GM18870 (cell line): ENCODE results near the gene CLN5.

Source experiments
- ATAC-seq: cut with Tn5 transposase; IDR thresholded peaks from one replicate; pipeline ENCODE4 v1.9.1; 2021; ENCODE audit warnings: moderate library complexity; ENCODE audit not compliant: unreplicated experiment

The CLN5 gene

GRCh38 chr13:77016251-77016812 is 24.5 kb downstream of the CLN5 start:
- ATAC-seq, result no peak

- ATAC-seq, result no peak
These were observed 25.2 kb downstream of the CLN5 start for GRCh38 chr13:77016888-77017623.

- no peak for ATAC-seq
These were observed 27.9 kb downstream of the CLN5 start for GRCh38 chr13:77019756-77020155.

- ATAC-seq, result no peak
These were observed 30.5 kb downstream of the CLN5 start for GRCh38 chr13:77022341-77022740.

GRCh38 chr13:77026255-77026860 is 34.5 kb downstream of the CLN5 start:
- ATAC-seq, result peak; percentile 42

DNA sequence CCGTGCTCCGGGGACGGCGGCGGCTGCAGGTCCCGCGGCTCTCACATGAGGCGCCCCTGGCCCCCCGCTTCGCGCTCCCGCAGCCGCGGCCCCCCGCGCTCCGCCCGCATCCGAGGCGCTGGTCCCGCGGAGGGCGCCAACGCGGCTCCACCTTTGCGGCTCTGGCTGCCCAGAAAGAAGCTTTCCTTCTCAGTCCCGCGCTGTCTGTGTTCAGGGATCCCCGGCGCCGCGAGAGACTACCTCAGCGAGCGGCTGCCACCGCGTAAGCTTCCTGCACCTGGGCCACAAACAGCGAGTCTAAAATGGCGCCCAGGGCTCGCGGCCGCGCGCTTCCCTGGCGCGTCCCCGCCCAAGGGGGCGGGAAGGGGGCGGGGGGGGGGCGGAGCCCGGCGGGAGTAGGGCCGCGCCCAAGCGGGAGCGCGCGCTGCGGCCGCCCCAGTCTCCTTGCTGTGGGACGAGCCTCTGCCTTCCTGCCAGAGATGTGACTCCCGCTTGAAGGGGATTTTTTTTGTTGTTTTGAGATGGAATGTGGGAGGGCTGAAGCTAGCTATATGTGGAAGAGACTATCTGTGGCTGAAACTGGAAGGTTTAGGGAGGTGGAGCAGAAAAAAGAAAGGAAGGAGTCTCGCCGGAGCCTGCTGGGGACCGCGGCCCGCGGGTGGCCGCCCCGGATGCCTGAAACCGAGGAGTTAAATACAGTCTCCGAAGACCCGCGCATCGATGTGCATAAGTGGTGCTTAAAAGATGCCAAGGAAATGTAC is 35.2 kb downstream of the CLN5 start, which contains the start of gene FBXL3:
Gene FBXL3, minus strand, starts transcription at position 299 of the 761 bp plus-strand sequence. CDS start 5,299 bp downstream, outside the sequence.
- peak; percentile 57 for ATAC-seq

DNA sequence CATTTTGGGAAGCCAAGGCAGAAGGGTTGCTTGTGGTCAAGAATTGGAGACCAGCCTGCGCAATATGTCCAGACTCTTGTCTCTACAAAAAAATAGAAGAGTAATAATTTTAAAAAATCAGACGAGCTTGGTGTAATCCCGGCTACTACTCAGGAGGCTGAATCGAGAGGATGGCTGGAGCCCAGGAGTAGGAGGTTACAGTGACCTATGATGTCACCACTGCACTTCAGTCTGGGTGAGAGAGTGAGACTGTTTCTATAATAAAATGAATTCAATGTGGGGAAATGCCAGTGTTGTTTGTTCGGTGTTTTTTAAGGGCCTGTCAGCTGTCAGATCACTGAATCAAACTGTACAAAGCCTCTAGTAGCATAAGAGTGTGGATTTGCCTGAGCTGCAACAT is 36.3 kb downstream of the CLN5 start:
- no peak for ATAC-seq

DNA sequence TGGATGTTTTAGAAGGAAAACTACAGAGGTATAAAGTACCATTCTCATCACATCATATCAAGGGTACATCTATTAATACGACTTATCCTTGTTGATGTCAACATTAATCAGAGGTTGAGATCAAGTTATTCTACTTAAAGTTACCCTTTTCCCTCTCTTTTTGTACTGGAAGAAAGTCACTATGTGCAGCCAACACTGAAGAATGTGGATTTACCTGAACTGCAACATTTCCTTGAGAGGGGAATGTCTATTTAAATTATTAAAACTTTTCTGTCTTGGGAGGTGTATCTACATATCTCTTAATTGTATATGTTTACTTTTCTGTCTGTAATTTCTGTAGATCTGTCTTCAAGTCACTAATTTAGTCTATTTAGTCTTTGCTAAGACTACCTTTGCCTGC is 37.6 kb downstream of the CLN5 start:
- no peak for ATAC-seq

DNA sequence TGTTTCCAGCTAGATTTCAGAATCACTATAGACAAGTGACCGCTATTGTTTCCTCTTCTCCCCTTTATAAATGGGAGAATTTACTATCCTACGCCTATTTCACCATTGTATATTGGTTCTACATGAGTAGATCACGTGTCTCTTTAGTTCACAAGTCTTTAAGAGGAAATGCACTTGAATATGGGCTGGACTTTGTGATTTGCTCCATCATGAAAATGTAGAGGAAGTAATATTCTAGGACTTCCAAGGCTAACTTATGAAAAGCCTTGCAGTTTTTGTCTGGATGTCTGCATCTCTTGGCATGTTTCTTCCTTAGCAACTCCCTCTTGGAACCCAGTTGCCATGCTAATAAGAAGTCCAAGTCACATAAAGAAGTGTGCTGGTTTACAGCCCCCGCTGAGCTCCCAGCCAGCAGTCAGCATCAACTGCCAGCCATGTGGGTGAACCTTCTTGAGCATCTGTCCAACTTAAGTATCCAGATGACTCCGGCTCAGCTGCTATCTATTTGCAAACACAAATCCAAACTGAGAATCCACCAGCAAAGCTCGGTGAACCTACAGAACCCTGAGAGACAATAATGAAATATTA is 39.9 kb downstream of the CLN5 start:
- no peak for ATAC-seq

- no peak for ATAC-seq
These were observed 41.9 kb downstream of the CLN5 start for GRCh38 chr13:77033717-77034302.

- ATAC-seq, result no peak
These were observed 43.0 kb downstream of the CLN5 start for GRCh38 chr13:77034881-77035280.

- ATAC-seq, result no peak
These were observed 44.4 kb downstream of the CLN5 start for GRCh38 chr13:77036279-77036678.

GRCh38 chr13:77038907-77039480 is 47.1 kb downstream of the CLN5 start:
- no peak for ATAC-seq

DNA sequence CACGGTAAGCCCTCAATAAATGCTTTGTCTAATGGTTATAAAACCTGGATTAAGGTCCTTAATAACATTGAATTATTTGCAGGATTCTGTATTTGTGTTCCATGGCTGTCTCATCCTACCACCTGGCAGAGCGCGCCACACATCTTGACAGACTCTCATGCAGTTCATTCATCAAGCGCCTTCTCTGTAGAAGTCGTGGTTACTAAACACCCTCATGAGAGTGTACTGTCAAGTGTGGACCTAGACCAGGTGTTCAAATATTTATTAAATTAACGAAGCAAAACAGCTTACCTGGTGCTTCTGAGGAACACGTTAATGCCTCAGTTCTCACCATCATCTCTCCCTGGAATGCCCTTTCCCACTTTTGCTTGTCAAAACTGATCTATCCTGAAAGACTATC is 48.2 kb downstream of the CLN5 start:
- no peak for ATAC-seq

DNA sequence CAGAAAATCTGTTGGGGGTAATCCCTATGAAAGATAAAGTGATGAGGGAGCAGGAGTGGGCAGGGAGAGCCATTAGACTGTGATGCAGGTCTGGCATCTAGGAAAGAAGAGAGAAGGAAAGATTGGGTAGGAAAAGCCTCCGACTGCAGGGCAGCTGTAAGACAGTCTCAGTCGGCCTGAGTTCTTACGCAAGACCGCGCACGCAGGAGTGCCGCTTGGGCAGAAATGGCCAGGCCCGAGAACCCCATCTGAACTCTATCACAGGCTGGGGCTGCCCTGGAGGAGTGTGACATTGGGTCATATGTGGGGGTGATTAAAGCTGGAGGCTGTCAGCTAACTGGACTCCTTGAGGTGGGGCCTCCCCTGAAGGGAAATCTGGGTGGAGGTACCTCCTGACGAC is 49.0 kb downstream of the CLN5 start:
- no peak for ATAC-seq

- ATAC-seq, result no peak
These were observed 50.8 kb downstream of the CLN5 start for GRCh38 chr13:77042566-77043177.

DNA sequence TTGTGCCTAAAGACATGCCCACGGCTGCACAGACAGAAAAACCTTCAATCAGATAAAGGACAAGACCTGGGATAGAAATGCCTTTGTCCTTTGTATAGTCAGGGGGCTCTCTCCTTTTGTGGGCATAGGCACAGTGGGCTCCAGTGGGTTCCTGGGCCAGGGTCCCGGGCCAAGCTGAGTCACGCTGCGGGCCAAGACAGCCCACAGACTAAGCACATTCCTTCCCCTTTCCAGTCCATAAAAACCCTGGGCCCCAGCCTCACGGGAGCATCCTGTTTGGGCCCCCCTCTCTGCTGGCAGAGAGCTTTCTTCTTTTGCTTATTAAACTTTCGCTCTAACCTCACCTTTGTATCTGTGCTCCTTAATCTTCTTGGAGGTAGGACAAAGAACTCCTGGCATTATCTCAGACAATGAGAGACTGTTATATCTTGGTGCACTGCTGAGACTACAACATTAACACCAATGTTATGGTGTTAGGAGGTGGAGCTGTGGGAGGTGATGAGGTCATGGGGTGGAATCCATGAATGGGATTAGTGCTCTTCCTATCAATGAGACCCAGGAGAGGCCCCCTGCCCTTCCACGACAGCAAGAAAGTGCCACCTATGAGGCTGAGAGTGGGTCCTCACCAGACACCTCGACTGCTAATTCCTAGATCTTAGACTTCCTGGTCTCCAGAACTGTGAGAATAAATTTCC is 55.9 kb downstream of the CLN5 start:
- ATAC-seq, result no peak

DNA sequence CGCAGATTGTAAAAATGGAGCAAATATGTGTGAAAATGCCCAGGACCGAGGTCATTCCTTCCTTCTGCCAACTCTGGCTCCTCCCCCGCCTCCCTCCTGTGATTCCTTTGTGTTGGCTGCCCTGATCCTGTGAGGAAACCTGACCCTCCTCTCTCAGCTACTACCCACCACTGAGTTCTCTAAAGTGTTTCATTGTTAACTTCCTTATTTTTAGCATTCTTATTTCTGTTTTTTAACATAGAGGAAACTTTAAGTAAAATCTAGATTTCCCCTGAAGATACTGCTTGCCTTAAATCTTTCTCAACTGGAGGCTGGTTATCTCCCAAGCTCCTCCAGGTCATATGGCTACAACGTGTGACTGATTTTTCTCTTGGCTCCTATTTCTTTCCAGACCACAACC is 56.8 kb downstream of the CLN5 start:
- no peak for ATAC-seq

- ATAC-seq, result no peak
These were observed 61.3 kb downstream of the CLN5 start for GRCh38 chr13:77053192-77053591.
